ENCODE data around the gene TSPEAR.
"Not testable (repeated sequence)": the region's sequence is repeated elsewhere in the genome, so short reads cannot be mapped to it uniquely, and the experiment has no call there.

TSPEAR gene

GRCh38 chr21:44599264-44600029 is 111.9 kb downstream of the TSPEAR start:
- H3K36me3 Mint-ChIP-seq, result peaks cover 1% of the 10 kb centered on the region
- no peaks in the 10 kb centered on the region for H3K27me3 Mint-ChIP-seq
- no peak overlapping the region for H3K27ac Mint-ChIP-seq
- no peak overlapping the region for H3K4me3 Mint-ChIP-seq
- no peaks in the 10 kb centered on the region for H3K9me3 Mint-ChIP-seq
- H3K4me1 Mint-ChIP-seq, result peaks cover 3% of the 10 kb centered on the region

- Mint-ChIP-seq H3K9me3 (no peaks in the 10 kb centered on the region), H3K4me1 (peaks cover 3% of the 10 kb centered on the region), H3K27ac (no peak overlapping the region), H3K4me3 (no peak overlapping the region), H3K27me3 (no peaks in the 10 kb centered on the region), H3K36me3 (peaks cover 1% of the 10 kb centered on the region)
Observed at GRCh38 chr21:44598061-44598460, 113.3 kb downstream of the TSPEAR start.

GRCh38 chr21:44596068-44596725 is 115.2 kb downstream of the TSPEAR start:
- H3K36me3 Mint-ChIP-seq, result peaks cover 1% of the 10 kb centered on the region
- H3K4me3 Mint-ChIP-seq, result no peak overlapping the region
- H3K4me1 Mint-ChIP-seq, result peaks cover 3% of the 10 kb centered on the region
- H3K27ac Mint-ChIP-seq, result no peak overlapping the region
- H3K27me3 Mint-ChIP-seq, result no peaks in the 10 kb centered on the region
- H3K9me3 Mint-ChIP-seq, result no peaks in the 10 kb centered on the region

GRCh38 chr21:44595524-44595923 is 115.8 kb downstream of the TSPEAR start:
- Mint-ChIP-seq H3K4me3 (no peak overlapping the region), H3K27me3 (no peaks in the 10 kb centered on the region), H3K36me3 (peaks cover 1% of the 10 kb centered on the region), H3K9me3 (no peaks in the 10 kb centered on the region), H3K27ac (no peak overlapping the region), H3K4me1 (peaks cover 3% of the 10 kb centered on the region)

GRCh38 chr21:44594406-44594916 is 116.9 kb downstream of the TSPEAR start:
- H3K36me3 Mint-ChIP-seq, result peaks cover 1% of the 10 kb centered on the region
- no peaks in the 10 kb centered on the region for H3K27me3 Mint-ChIP-seq
- H3K27ac Mint-ChIP-seq, result no peak overlapping the region
- H3K4me3 Mint-ChIP-seq, result no peak overlapping the region
- peaks cover 3% of the 10 kb centered on the region for H3K4me1 Mint-ChIP-seq
- no peaks in the 10 kb centered on the region for H3K9me3 Mint-ChIP-seq

GRCh38 chr21:44593598-44594405 is 117.6 kb downstream of the TSPEAR start:
- Mint-ChIP-seq H3K4me3 (no peak overlapping the region), H3K36me3 (peaks cover 1% of the 10 kb centered on the region), H3K4me1 (peaks cover 3% of the 10 kb centered on the region), H3K27me3 (no peaks in the 10 kb centered on the region), H3K27ac (peak overlapping the region; percentile 61), H3K9me3 (no peaks in the 10 kb centered on the region)

GRCh38 chr21:44592446-44593311 is 118.7 kb downstream of the TSPEAR start, which contains the start of gene KRTAP10-6:
Gene KRTAP10-6 (minus strand): TSS chr21:44592505. CDS start chr21:44592484, 21 bp downstream.
- Mint-ChIP-seq H3K36me3 (no peaks in the 10 kb centered on the region), H3K4me1 (peaks cover 3% of the 10 kb centered on the region), H3K27ac (no peak within 1 kb of the TSS), H3K27me3 (no peaks in the 10 kb centered on the region), H3K4me3 (no peak within 1 kb of the TSS), H3K9me3 (no peaks in the 10 kb centered on the region)

- H3K27ac Mint-ChIP-seq, H3K4me3 Mint-ChIP-seq, H3K4me1 Mint-ChIP-seq, H3K9me3 Mint-ChIP-seq, H3K27me3 Mint-ChIP-seq, H3K36me3 Mint-ChIP-seq: not testable (repeated sequence)
Observed at GRCh38 chr21:44591801-44592130, 119.6 kb downstream of the TSPEAR start.

- H3K4me3 Mint-ChIP-seq, H3K9me3 Mint-ChIP-seq, H3K36me3 Mint-ChIP-seq, H3K27me3 Mint-ChIP-seq, H3K4me1 Mint-ChIP-seq, H3K27ac Mint-ChIP-seq: not testable (repeated sequence)
Observed at GRCh38 chr21:44590897-44591800, 120.2 kb downstream of the TSPEAR start.

- H3K27me3 Mint-ChIP-seq, result no peaks in the 10 kb centered on the region
- no peaks in the 10 kb centered on the region for H3K9me3 Mint-ChIP-seq
- H3K4me3 Mint-ChIP-seq, result no peak overlapping the region
- H3K4me1 Mint-ChIP-seq, result peaks cover 7% of the 10 kb centered on the region
- no peak overlapping the region for H3K27ac Mint-ChIP-seq
- H3K36me3 Mint-ChIP-seq, result no peaks in the 10 kb centered on the region
Observed at GRCh38 chr21:44590311-44590721, 121.1 kb downstream of the TSPEAR start.

- no peaks in the 10 kb centered on the region for H3K27me3 Mint-ChIP-seq
- H3K27ac Mint-ChIP-seq, result no peak overlapping the region
- no peaks in the 10 kb centered on the region for H3K36me3 Mint-ChIP-seq
- H3K9me3 Mint-ChIP-seq, result no peaks in the 10 kb centered on the region
- H3K4me1 Mint-ChIP-seq, result peaks cover 6% of the 10 kb centered on the region
- H3K4me3 Mint-ChIP-seq, result no peak overlapping the region
Observed at GRCh38 chr21:44589586-44590305, 121.6 kb downstream of the TSPEAR start.

- Mint-ChIP-seq H3K27me3 (no peaks in the 10 kb centered on the region), H3K9me3 (no peaks in the 10 kb centered on the region), H3K27ac (no peak overlapping the region), H3K36me3 (no peaks in the 10 kb centered on the region), H3K4me3 (no peak overlapping the region), H3K4me1 (peaks cover 11% of the 10 kb centered on the region)
Observed at GRCh38 chr21:44589094-44589493, 122.3 kb downstream of the TSPEAR start.

GRCh38 chr21:44585892-44586291 is 125.5 kb downstream of the TSPEAR start:
- H3K4me1 Mint-ChIP-seq, result peaks cover 41% of the 10 kb centered on the region
- no peak overlapping the region for H3K27ac Mint-ChIP-seq

GRCh38 chr21:44583800-44584147 is 127.6 kb downstream of the TSPEAR start:
- Mint-ChIP-seq H3K4me1 (peaks cover 46% of the 10 kb centered on the region), H3K27me3 (no peaks in the 10 kb centered on the region), H3K36me3 (peaks cover 3% of the 10 kb centered on the region)

More at GRCh38 chr21:44585892-44586291, 125.5 kb downstream of the TSPEAR start:
- H3K27me3 Mint-ChIP-seq, result no peaks in the 10 kb centered on the region
- no peak overlapping the region for H3K4me3 Mint-ChIP-seq
- H3K36me3 Mint-ChIP-seq, result peaks cover 3% of the 10 kb centered on the region
- H3K9me3 Mint-ChIP-seq, result peaks cover 9% of the 10 kb centered on the region

More at GRCh38 chr21:44583800-44584147, 127.6 kb downstream of the TSPEAR start:
- H3K4me3 Mint-ChIP-seq, result no peak overlapping the region
- peaks cover 11% of the 10 kb centered on the region for H3K9me3 Mint-ChIP-seq
- H3K27ac Mint-ChIP-seq, result no peak overlapping the region

All from activated naive CD4-positive, alpha-beta T cell treated with anti-CD3 and anti-CD28 coated beads, Interleukin-2, amount 50 U/mL, for 24 hours (primary cell).